GM12878 (cell line): ENCODE measurements around the gene SNCB. TPM values are rescaled to one million over a fixed set of nuclear protein-coding genes. Genes with fewer than 3 reads are reported as not detected.

ENCODE experiments used
- ATF7 ChIP-seq: fragments of 450-650 bp; IDR thresholded peaks from 2 replicates; pipeline ENCODE4 v1.6.1; 2016; ENCODE audit warnings: low read depth, mild to moderate bottlenecking
- BCL11A ChIP-seq: IDR thresholded peaks from 2 replicates; pipeline ENCODE4 v1.6.1; 2011; ENCODE audit warnings: low read depth, low read length
- CBX3 ChIP-seq: fragments of 200-600 bp; sonication (generic); IDR thresholded peaks from 2 replicates; pipeline ENCODE4 v1.6.1; 2016; ENCODE audit warnings: low read depth, borderline replicate concordance
- EGR1 ChIP-seq, 2 experiments: IDR thresholded peaks; 1 replicate in 1 of 2; 2 replicates in 1 of 2; pipeline ENCODE4 v1.6.1; 2011 to 2012; ENCODE audit warnings: low read depth in 2 of 2, low read length in 2 of 2, borderline replicate concordance in 1 of 2, mild to moderate bottlenecking in 1 of 2, moderate library complexity in 1 of 2
- FOS ChIP-seq: IDR thresholded peaks from 3 replicates; pipeline ENCODE4 v1.6.1; 2011; ENCODE audit warnings: borderline replicate concordance; ENCODE audit not compliant: insufficient read length; ENCODE audit errors: extremely low read depth
- MEF2B ChIP-seq: fragments of 450-650 bp; IDR thresholded peaks from 2 replicates; pipeline ENCODE4 v1.6.1; 2018; ENCODE audit warnings: mild to moderate bottlenecking, moderate library complexity; ENCODE audit not compliant: partially characterized antibody, poor library complexity, severe bottlenecking
- MXI1 ChIP-seq: fragments of 150-350 bp; IDR thresholded peaks from 2 replicates; pipeline ENCODE4 v1.6.1; 2011; ENCODE audit warnings: low read depth, mild to moderate bottlenecking, inconsistent platforms, low read length, improper control_type of control experiment
- MYB ChIP-seq: fragments of 150-350 bp; IDR thresholded peaks from 2 replicates; pipeline ENCODE4 v1.6.1; 2014; ENCODE audit warnings: mild to moderate bottlenecking, low read depth, low read length, borderline replicate concordance
- NR2F1 ChIP-seq: fragments of 450-650 bp; conservative IDR thresholded peaks from 2 replicates; pipeline ENCODE4 v1.6.1; 2017; ENCODE audit warnings: mild to moderate bottlenecking
- PAX8 ChIP-seq: fragments of 450-650 bp; IDR thresholded peaks from 2 replicates; pipeline ENCODE4 v1.6.1; 2017; ENCODE audit warnings: mild to moderate bottlenecking, moderate library complexity
- POLR2AphosphoS5 ChIP-seq: IDR thresholded peaks from 2 replicates; pipeline ENCODE4 v1.6.1; 2011; ENCODE audit warnings: mild to moderate bottlenecking, low read length, inconsistent platforms
- RAD21 ChIP-seq: IDR thresholded peaks from 2 replicates; pipeline ENCODE4 v1.6.1; 2011; ENCODE audit warnings: mild to moderate bottlenecking, low read depth, low read length, moderate library complexity; ENCODE audit not compliant: insufficient read depth
- SMAD5 ChIP-seq: IDR thresholded peaks from 2 replicates; pipeline ENCODE4 v1.6.1; 2016; ENCODE audit warnings: antibody characterized with exemption, low read depth
- SMC3 ChIP-seq: IDR thresholded peaks from 2 replicates; pipeline ENCODE4 v1.6.1; 2011; ENCODE audit warnings: low read length, improper control_type of control experiment, borderline replicate concordance
- SREBF1 ChIP-seq: IDR thresholded peaks from 2 replicates; pipeline ENCODE4 v1.6.1; 2012; ENCODE audit warnings: mild to moderate bottlenecking, low read length
- STAT3 ChIP-seq: IDR thresholded peaks from 2 replicates; pipeline ENCODE4 v1.6.1; 2011; ENCODE audit warnings: low read depth, low read length, improper control_type of control experiment
- TBL1XR1 ChIP-seq: IDR thresholded peaks from 2 replicates; pipeline ENCODE4 v1.6.1; 2012; ENCODE audit warnings: low read depth, low read length, improper control_type of control experiment
- WRNIP1 ChIP-seq: IDR thresholded peaks from 2 replicates; pipeline ENCODE4 v1.6.1; 2011; ENCODE audit warnings: low read depth, low read length, improper control_type of control experiment, borderline replicate concordance
- ZNF207 ChIP-seq: fragments of 450-650 bp; IDR thresholded peaks from 2 replicates; pipeline ENCODE4 v1.6.1; 2014; ENCODE audit warnings: antibody characterized with exemption, mild to moderate bottlenecking, borderline replicate concordance
- ZNF24 ChIP-seq: fragments of 450-650 bp; IDR thresholded peaks from 2 replicates; pipeline ENCODE4 v1.6.1; 2017; ENCODE audit warnings: antibody characterized with exemption, mild to moderate bottlenecking
- polyA plus RNA-seq, 11 experiments: library from polyadenylated mRNA; depleted of rRNA in 4 of 11; unstranded in 6 of 11; stranded (reverse) in 5 of 11; fragments of >200 nt; fragmentation: Nextera tagmentation in 4 of 11; fragmentation: Illumina TruSeq in 1 of 11; extraction: Ambion mirVana in 4 of 11; extraction: Trizol in 1 of 11; gene quantifications; 1 replicate in 1 of 11; 2 replicates in 10 of 11; pipeline versions ENCODE4 v1.2.1 to v1.2.3, GENCODE V29; 2011 to 2016; ENCODE audit warnings: inconsistent platforms in 2 of 11, missing spikeins in 2 of 11, low read depth in 1 of 11
- total RNA-seq, 4 experiments: library from RNA; depleted of rRNA in 3 of 4; stranded (reverse); fragments of >200 nt in 3 of 4; fragmentation: Illumina TruSeq in 1 of 4; extraction: Trizol in 1 of 4; gene quantifications; 2 replicates each; pipeline versions ENCODE4 v1.2.1 to v1.2.3, GENCODE V29; 2013 to 2021
- TF ChIP-seq, protein P1 (sequence below): fragments of 450-650 bp; IDR thresholded peaks from 2 replicates; pipeline ENCODE4 v1.6.1; 2017; ENCODE audit warnings: borderline replicate concordance
- TF ChIP-seq, protein P2 (sequence below): IDR thresholded peaks from 2 replicates; pipeline ENCODE4 v1.6.1; 2012; ENCODE audit warnings: low read length, inconsistent platforms
- TF ChIP-seq, protein P3 (sequence below): fragments of 450-650 bp; IDR thresholded peaks from 2 replicates; pipeline ENCODE4 v1.6.1; 2016; ENCODE audit warnings: mild to moderate bottlenecking
- TF ChIP-seq, protein P4 (sequence below): IDR thresholded peaks from 2 replicates; pipeline ENCODE4 v1.6.1; 2011; ENCODE audit warnings: low read depth, low read length, improper control_type of control experiment, borderline replicate concordance

Gene SNCB
- total and polyA plus RNA-seq, 10 of the 15 experiments (the other 5 are each of a cell fraction or from before 2014, with no cell fraction given): 0.75 TPM; not detected in 9

DNA sequence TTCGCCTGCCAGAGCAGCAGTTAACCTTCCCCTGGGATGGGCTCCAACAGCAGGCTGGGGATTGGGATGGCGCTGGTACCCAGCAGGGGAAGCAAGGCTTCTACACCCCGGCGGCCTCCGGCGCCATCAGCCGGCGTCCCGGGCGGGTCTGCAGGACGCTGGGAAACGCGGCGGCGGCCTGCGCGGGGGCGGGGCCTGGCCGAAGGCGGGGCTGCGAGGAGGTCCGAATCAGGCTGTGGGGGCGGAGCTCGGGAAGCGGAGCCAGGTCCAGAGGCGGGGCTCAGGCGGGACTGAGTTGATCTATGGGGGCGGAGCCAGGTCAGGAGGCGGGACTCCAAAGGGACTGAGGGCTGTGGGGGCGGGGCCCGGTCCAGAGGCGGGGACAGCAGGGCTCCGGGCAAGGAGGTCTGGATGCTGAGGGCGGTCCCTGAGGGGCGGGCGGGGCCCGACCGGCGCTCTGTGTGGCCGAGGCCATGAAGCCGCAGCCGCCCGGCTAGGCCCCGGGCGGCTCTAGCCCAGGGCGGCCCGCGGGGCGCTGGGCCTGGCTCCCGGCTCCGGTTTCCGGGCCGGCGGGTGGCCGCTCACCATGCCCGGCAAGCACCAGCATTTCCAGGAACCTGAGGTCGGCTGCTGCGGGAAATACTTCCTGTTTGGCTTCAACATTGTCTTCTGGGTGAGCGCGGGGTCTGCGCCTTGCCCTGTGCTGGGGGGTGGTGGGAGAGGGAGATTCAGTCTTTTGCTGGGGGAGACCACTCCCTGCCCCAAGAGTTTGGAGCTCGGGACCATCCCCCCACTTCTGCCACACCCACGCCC lies 16.9 kb upstream of the SNCB start, which contains the start of gene TSPAN17 (continued):
- no peak for TF ChIP-seq PAX8
- TF ChIP-seq ATF7: no peak
- TF ChIP-seq POLR2AphosphoS5: peak; percentile 84
- no peak for TF ChIP-seq CBX3
- TF ChIP-seq, protein P1, sequence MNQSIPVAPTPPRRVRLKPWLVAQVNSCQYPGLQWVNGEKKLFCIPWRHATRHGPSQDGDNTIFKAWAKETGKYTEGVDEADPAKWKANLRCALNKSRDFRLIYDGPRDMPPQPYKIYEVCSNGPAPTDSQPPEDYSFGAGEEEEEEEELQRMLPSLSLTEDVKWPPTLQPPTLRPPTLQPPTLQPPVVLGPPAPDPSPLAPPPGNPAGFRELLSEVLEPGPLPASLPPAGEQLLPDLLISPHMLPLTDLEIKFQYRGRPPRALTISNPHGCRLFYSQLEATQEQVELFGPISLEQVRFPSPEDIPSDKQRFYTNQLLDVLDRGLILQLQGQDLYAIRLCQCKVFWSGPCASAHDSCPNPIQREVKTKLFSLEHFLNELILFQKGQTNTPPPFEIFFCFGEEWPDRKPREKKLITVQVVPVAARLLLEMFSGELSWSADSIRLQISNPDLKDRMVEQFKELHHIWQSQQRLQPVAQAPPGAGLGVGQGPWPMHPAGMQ: no peak
- TF ChIP-seq, protein P2, sequence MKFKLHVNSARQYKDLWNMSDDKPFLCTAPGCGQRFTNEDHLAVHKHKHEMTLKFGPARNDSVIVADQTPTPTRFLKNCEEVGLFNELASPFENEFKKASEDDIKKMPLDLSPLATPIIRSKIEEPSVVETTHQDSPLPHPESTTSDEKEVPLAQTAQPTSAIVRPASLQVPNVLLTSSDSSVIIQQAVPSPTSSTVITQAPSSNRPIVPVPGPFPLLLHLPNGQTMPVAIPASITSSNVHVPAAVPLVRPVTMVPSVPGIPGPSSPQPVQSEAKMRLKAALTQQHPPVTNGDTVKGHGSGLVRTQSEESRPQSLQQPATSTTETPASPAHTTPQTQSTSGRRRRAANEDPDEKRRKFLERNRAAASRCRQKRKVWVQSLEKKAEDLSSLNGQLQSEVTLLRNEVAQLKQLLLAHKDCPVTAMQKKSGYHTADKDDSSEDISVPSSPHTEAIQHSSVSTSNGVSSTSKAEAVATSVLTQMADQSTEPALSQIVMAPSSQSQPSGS: no peak
- peak; percentile 43; the same call in 1 of the 2 replicates for TF ChIP-seq RAD21
- TF ChIP-seq MXI1: peak; percentile 44; the same call in 1 of the 2 replicates
- peak; percentile 54; the same call in 1 of the 2 replicates for TF ChIP-seq SMAD5
- peak; percentile 32 to 79; a peak in 2 of 3 replicates for TF ChIP-seq EGR1 (IDR thresholded peaks at IDR 0.05; ENCODE audit: borderline replicate concordance in 1 of 2, low read depth in 2 of 2, low read length in 2 of 2)
- TF ChIP-seq STAT3: no peak
- TF ChIP-seq MYB: no peak
- TF ChIP-seq SMC3: peak; percentile 5; the same call in 1 of the 2 replicates
- no peak for TF ChIP-seq MEF2B
- TF ChIP-seq, protein P3, sequence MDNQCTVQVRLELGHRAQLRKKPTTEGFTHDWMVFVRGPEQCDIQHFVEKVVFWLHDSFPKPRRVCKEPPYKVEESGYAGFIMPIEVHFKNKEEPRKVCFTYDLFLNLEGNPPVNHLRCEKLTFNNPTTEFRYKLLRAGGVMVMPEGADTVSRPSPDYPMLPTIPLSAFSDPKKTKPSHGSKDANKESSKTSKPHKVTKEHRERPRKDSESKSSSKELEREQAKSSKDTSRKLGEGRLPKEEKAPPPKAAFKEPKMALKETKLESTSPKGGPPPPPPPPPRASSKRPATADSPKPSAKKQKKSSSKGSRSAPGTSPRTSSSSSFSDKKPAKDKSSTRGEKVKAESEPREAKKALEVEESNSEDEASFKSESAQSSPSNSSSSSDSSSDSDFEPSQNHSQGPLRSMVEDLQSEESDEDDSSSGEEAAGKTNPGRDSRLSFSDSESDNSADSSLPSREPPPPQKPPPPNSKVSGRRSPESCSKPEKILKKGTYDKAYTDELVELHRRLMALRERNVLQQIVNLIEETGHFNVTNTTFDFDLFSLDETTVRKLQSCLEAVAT: no peak
- no peak for TF ChIP-seq SREBF1
- TF ChIP-seq TBL1XR1: no peak
- no peak for TF ChIP-seq ZNF207
- no peak for TF ChIP-seq WRNIP1
- 0 out of 2 replicates have a peak, but pooled peaks have one; percentile 16 for TF ChIP-seq NR2F1
- no peak for TF ChIP-seq BCL11A
- no peak for TF ChIP-seq FOS
- no peak for TF ChIP-seq ZNF24
- TF ChIP-seq, protein P4, sequence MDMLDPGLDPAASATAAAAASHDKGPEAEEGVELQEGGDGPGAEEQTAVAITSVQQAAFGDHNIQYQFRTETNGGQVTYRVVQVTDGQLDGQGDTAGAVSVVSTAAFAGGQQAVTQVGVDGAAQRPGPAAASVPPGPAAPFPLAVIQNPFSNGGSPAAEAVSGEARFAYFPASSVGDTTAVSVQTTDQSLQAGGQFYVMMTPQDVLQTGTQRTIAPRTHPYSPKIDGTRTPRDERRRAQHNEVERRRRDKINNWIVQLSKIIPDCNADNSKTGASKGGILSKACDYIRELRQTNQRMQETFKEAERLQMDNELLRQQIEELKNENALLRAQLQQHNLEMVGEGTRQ: no peak
